Testis (tissue), 3 donors: ENCODE results near the gene DIS3L2. TPM values are rescaled to one million over a fixed set of nuclear protein-coding genes. Genes with fewer than 3 reads are reported as not detected.

Experiments used
- DNase-seq: peaks from one replicate; pipeline ENCODE4 v3.0.0-alpha.2; 2019
- H3K27ac ChIP-seq, 2 donors: fragments of 200-600 bp; sonication (generic); one replicate each; pipeline ENCODE4 v1.5.1; 2019
- H3K27me3 ChIP-seq: fragments of 200-600 bp; sonication (generic); one replicate; pipeline ENCODE4 v1.5.1; 2019
- H3K36me3 ChIP-seq: fragments of 200-600 bp; sonication (generic); one replicate; pipeline ENCODE4 v1.5.1; 2017; ENCODE audit warnings: low read depth; ENCODE audit errors: missing control alignments
- H3K4me1 ChIP-seq: fragments of 200-600 bp; sonication (generic); one replicate; pipeline ENCODE4 v1.5.1; 2019
- H3K4me3 ChIP-seq, 2 donors: fragments of 200-600 bp; sonication (generic); one replicate each; pipeline ENCODE4 v1.5.1; 2017 to 2019
- H3K9me3 ChIP-seq: fragments of 200-600 bp; sonication (generic); one replicate; pipeline ENCODE4 v1.5.1; 2017
- POLR2A ChIP-seq: fragments of 450-650 bp; IDR thresholded peaks from one replicate; pipeline ENCODE4 v1.6.1; 2017; ENCODE audit warnings: antibody characterized with exemption, mild to moderate bottlenecking, moderate library complexity
- WGBS, 2 donors: methylation state at CpG; one replicate each; pipeline ENCODE4 v1.1.5; 2018; 5-methylcytosine and 5-hydroxymethylcytosine counted together
- intact Hi-C: fragments of 100-400 bp; cut with DNase I; formaldehyde crosslinking; loops from one replicate; pipeline ENCODE4 v1.15.1; 2023; ENCODE audit warnings: low total_unique reads
- polyA plus RNA-seq: library from polyadenylated mRNA; stranded (reverse); fragments of 350-450 nt; fragmentation: Illumina TruSeq; extraction: RNeasy Lipid Tissue Mini Kit (QIAGEN cat#74804); gene quantifications from one replicate; pipeline ENCODE4 v1.2.3, GENCODE V29; 2014; ENCODE audit warnings: low read depth, low replicate concordance; ENCODE audit not compliant: insufficient read depth
- total RNA-seq, 2 donors: library from RNA; depleted of rRNA; stranded (reverse); fragments of >200 nt; gene quantifications; one replicate each; pipeline ENCODE4 v1.2.3, GENCODE V29; 2016
- TF ChIP-seq, protein P1 (sequence below), 3 experiments: fragments of 450-650 bp in 2 of 3; fragments of 200-600 bp in 1 of 3; sonication (generic) in 1 of 3; IDR thresholded peaks; one replicate each; pipeline ENCODE4 v1.5.1; 2016 to 2019; ENCODE audit warnings: antibody characterized with exemption in 3 of 3, mild to moderate bottlenecking in 2 of 3, moderate library complexity in 1 of 3

DIS3L2 gene
- total and polyA plus RNA-seq, 3 donors from 2014 or later = 32.5 to 80.7 (median 70.4) TPM

DNA sequence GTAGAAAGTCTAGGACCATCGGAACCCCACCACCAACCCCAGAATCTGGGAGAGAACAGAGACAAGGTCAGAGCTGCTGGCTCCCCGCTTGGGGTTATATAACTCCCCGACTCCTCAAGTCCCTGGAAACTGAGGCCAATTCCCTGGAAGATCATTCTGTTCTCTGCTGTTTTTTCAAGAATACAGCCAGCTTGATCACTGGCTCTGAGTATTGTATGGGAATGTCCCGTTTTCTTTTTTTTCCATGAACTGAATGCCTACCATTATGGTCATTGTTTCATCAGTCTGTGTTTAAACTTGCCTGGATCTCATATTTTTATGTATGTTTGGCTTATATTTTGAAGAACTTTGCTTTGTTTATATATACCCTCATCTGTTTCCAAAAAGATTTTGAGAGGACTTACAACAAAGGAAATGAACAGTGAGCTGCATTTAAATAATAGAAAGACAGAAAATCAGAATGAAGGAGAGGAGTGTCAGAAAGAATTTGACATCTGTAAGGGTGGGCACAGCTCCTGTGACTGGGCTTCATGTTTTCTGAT lies 327.0 kb downstream of the DIS3L2 start:
- H3K36me3 ChIP-seq = no peaks in the 10 kb centered on the region
- peaks cover 51% of the 10 kb centered on the region for H3K4me1 ChIP-seq
- intact Hi-C loops = no loop called here
- DNase-seq = peak; percentile 29
- H3K4me3 ChIP-seq = no peak overlapping the region
- TF ChIP-seq POLR2A = no peak
- TF ChIP-seq, protein P1, sequence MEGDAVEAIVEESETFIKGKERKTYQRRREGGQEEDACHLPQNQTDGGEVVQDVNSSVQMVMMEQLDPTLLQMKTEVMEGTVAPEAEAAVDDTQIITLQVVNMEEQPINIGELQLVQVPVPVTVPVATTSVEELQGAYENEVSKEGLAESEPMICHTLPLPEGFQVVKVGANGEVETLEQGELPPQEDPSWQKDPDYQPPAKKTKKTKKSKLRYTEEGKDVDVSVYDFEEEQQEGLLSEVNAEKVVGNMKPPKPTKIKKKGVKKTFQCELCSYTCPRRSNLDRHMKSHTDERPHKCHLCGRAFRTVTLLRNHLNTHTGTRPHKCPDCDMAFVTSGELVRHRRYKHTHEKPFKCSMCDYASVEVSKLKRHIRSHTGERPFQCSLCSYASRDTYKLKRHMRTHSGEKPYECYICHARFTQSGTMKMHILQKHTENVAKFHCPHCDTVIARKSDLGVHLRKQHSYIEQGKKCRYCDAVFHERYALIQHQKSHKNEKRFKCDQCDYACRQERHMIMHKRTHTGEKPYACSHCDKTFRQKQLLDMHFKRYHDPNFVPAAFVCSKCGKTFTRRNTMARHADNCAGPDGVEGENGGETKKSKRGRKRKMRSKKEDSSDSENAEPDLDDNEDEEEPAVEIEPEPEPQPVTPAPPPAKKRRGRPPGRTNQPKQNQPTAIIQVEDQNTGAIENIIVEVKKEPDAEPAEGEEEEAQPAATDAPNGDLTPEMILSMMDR (IDR thresholded peaks at IDR 0.05) = no peak
- H3K27ac ChIP-seq = peak overlapping the region in 1 of 2 donors; percentile 23
- H3K9me3 ChIP-seq = no peaks in the 10 kb centered on the region
- WGBS, 2 donors = 52 to 66% methylated on average over 4 of the region's 4 CpGs
- H3K27me3 ChIP-seq = no peaks in the 10 kb centered on the region

DNA sequence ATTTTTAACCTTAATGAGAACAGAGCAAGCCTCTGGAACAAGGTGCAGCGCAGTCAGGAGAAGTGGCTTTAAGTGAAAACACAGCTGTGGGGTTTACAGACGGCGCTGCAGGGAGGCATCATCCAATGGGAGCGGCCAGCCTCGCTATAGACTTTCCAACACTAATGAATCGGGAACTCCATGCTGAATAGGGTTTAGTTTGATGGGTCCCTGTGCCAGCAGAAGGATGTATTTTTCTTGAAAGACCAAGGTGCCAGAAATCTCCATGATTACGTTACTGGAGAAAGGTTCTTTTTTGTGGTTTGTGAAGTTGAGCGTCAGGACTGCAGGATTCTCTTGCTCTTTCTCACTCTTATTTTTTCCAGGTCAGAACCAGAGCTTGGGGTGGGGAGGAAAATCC lies 329.2 kb downstream of the DIS3L2 start:
- peaks cover 45% of the 10 kb centered on the region for H3K4me1 ChIP-seq
- no peak overlapping the region for H3K4me3 ChIP-seq
- TF ChIP-seq, protein P1 (IDR thresholded peaks at IDR 0.05) = no peak
- TF ChIP-seq POLR2A = no peak
- H3K36me3 ChIP-seq = no peaks in the 10 kb centered on the region
- intact Hi-C loops = no loop called here
- no peak for DNase-seq
- no peaks in the 10 kb centered on the region for H3K27me3 ChIP-seq
- no peaks in the 10 kb centered on the region for H3K9me3 ChIP-seq
- H3K27ac ChIP-seq = no peak overlapping the region
- 78 to 80% methylated on average over 8 of the region's 8 CpGs for WGBS, 2 donors

DNA sequence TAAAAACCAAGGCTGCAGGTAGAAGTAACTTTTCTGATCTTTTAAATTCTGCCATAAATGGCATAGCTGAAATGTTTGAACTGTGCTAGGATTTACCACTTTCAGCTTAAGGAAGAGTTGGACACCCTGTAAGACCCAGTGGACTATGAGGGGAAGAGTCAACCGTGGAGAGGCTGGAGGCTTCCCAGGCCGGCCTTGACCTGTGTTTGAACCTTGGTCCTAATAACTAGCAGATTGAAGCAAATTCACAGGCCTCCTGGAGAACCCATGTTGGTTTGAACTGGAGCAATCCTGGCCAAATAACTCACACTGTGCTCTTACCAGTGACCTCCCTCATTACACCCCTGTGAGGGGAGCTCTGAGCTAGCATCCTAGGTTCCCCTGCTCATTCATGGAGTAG lies 329.8 kb downstream of the DIS3L2 start:
- Histone ChIP-seq H3K27me3 (no peaks in the 10 kb centered on the region), H3K27ac (no peak overlapping the region), H3K36me3 (no peaks in the 10 kb centered on the region), H3K4me3 (no peak overlapping the region), H3K4me1 (peaks cover 45% of the 10 kb centered on the region), H3K9me3 (no peaks in the 10 kb centered on the region)
- 39 to 59% methylated on average over 2 of the region's 2 CpGs for WGBS, 2 donors
- TF ChIP-seq, protein P1 (IDR thresholded peaks at IDR 0.05) = no peak
- no peak for TF ChIP-seq POLR2A
- intact Hi-C loops = no loop called here
- DNase-seq = peak; percentile 60

DNA sequence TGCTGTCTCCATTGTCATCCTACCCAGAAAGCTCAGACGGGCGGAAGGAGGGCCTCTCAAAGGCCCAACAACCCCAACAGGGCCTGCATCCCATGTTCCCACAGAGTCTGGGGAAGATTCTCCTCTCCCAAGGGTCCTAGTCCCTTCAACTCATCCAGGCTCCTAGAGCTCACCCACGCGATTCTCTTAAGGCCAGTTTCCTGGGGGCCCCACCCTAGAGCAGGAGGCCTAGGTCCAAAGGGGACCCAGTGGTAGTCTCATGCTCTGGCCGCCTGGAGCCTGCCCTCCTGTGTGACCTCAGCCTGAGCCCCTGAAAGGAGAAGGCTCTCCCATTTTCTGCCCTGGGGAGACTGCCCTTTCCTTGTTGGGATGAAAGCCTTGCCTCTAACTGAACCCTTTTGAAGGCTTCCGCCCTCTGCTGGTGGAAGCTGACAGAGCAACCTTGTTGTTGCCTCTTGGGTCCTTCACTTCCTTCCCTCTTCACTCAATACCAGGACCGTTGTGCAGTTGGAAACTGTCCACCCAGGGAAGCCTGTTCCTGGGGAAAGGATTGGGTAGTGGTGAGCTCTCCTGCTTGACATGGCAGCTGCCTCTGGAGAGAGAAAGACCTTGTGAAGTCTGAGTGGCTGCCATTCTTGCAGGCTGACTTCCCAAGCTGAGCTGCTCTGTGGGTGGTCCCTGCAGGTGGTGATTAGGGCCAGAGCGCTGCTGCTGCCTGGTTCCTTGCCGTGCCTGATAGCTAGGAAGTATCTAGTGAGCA lies 331.1 kb downstream of the DIS3L2 start:
- Histone ChIP-seq H3K4me3 (no peak overlapping the region), H3K9me3 (no peaks in the 10 kb centered on the region), H3K27me3 (no peaks in the 10 kb centered on the region), H3K4me1 (peaks cover 38% of the 10 kb centered on the region), H3K36me3 (no peaks in the 10 kb centered on the region), H3K27ac (no peak overlapping the region)
- intact Hi-C loops = no loop called here
- WGBS, 2 donors = 73 to 81% methylated on average over 7 to 9 of the region's 9 CpGs
- TF ChIP-seq, protein P1 (IDR thresholded peaks at IDR 0.05) = peak in 2 of 3 experiments; percentile 23 to 50
- TF ChIP-seq POLR2A = no peak
- peak; percentile 69 for DNase-seq
